Stimulated activated CD4-positive, alpha-beta T cell treated with anti-CD3 and anti-CD28 coated beads, Interleukin-12 subunit alpha, Interleukin-12 subunit beta, amount 100 ng/mL, for 4 hours (primary cell): ENCODE results near the gene SYCN.
"Not testable (repeated sequence)": the region's sequence is repeated elsewhere in the genome, so short reads cannot be mapped to it uniquely, and the experiment has no call there.

Experiments used
- DNase-seq: peaks from one replicate; pipeline ENCODE4 v3.0.0-alpha.2; 2020

SYCN gene, protein sequence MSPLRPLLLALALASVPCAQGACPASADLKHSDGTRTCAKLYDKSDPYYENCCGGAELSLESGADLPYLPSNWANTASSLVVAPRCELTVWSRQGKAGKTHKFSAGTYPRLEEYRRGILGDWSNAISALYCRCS

DNA sequence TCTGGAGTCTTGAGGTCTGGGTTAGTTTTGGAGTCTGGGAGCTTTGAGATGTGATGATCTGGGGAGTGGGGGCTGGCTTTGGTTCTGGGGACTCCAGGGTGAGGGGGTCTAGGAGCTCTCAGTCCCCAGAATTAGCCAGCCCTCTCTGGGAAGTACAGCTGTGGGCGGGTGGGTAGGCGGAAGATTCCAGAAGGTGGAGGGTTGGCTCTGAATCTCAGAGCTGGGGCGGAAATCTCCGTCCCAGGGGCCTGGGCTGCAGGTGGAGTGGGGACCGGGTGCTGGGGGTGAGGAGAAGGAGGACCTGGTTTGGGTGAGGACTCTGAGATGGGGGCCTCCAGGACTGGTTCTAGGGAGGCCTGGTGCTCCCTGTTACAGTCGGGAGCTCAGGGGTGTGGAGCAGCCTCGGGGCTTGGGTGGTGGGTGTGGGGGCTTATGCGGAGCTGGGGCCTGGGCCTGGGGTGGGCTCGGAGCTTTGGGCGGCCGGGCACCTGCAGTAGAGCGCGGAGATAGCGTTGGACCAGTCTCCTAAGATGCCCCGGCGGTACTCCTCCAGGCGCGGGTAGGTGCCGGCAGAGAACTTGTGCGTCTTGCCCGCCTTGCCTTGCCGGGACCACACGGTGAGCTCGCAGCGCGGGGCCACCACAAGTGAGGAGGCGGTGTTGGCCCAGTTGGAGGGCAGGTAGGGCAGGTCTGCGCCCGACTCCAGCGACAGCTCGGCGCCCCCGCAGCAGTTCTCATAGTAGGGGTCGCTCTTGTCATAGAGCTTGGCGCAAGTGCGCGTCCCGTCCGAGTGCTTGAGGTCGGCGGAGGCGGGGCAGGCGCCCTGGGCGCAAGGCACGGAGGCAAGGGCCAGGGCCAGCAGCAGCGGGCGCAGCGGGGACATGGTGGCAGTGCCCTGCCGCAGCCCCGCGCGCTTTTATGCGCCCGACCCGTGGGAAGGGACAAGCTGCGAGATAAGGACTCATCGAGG lies at the start of gene SYCN:
Gene SYCN (minus strand): TSS at position 892 of the 970 bp plus-strand sequence. CDS start 9 bp downstream, at position 883.
- DNase-seq = no peak

- DNase-seq = no peak
These were observed 49.5 kb upstream of the SYCN start for GRCh38 chr19:39253374-39254149.

DNA sequence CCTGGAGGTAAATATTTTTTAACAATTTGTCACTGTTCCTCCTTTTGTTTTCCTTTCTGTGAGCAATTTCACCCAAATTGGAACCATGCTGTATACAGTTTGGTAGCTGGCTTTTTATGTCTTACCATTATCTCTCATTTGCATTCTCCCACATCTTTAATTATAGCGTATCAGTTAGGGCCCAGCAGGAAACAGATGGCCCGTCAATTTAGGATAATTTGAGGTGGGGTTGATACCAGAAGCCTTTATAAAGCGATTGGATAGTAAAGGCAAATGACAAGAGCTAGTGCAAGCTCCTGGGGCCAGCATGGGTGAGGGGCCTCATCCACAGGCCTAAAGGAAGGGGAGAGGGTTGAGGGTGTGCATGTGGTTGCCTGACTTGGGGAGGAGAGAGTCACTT lies 48.4 kb upstream of the SYCN start:
- no peak for DNase-seq

DNA sequence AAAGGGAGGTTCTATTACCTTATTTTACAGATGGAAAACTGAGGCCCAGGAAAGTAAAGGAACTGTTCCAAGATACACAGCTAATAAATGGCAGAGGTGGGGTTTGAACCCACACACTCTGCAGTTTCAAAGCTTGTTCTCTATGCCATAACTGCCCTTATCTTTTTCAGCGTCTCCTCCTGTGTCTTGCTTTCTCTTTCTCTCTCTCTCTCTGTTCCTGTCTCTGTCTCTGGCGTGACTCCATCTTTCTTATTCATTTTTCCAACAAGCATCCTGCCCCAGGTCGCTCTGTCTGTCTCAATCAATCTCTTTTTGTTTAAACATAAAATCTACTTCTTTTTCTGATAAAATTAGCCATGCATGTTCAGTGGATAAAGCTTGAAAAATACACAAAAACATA lies 47.8 kb upstream of the SYCN start:
- no peak for DNase-seq

- no peak for DNase-seq
These were observed 47.0 kb upstream of the SYCN start for GRCh38 chr19:39251081-39251480.

- no peak for DNase-seq
These were observed 44.7 kb upstream of the SYCN start, which contains the start of gene IFNL4 for GRCh38 chr19:39248806-39249205. IFNL4 (minus strand) TSS chr19:39248856.

GRCh38 chr19:39247701-39248664 lies 43.9 kb upstream of the SYCN start:
- DNase-seq = no peak

GRCh38 chr19:39246951-39247669 lies 43.0 kb upstream of the SYCN start:
- DNase-seq = no peak

DNA sequence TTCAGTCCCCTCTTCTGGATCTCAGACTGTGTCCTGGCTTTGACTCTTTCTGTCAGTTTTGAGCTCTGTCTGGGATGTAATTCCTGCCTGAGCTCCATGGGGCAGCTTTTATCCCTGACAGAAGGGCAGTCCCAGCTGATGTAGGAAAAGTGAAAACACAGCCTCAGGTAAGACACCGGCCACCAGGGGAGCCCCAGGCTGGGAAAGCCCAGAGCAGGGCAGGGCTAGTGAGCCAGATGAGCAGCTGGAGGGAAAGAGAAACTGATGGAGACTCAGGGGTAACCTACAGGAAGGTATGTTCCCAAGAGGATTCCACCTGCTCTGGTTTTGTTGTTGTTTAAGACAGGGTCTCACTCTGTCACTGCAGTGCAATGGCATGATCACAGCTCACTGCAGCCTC lies 41.1 kb upstream of the SYCN start:
- not testable (repeated sequence) for DNase-seq

DNA sequence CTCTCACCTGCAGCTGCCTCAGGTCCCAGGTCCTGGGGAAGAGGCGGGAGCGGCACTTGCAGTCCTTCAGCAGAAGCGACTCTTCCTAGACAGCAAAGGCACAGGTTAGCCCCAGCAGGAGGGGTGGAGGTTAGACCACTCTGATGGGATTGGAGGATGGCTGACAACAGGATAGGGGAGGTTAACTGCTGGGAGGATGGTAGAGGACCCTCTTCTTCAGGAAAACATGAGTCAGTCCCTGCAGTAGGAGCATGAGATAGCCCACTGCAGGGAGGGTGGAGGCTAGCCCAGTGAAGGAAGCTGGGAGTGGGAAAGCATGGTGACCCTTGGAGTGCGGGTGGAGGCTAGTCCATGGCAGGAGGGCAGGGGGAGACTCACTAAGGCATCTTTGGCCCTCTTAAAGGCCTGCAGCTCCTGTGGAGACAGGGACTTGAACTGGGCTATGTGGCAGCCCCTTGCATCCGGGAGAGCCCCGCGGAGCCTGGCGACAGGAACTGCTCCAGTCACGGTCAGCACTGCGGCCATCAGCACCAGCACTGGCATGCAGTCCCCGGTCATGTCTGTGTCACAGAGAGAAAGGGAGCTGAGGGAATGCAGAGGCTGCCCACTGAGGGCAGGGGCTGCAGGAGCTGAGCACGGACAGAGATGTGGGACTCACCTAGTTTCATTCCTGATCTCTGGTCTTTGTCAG lies 40.5 kb upstream of the SYCN start, which contains the start of gene IFNL3:
Gene IFNL3 (minus strand): TSS at position 597 of the 691 bp plus-strand sequence. CDS start 39 bp downstream, at position 558.
- DNase-seq = not testable (repeated sequence)

DNA sequence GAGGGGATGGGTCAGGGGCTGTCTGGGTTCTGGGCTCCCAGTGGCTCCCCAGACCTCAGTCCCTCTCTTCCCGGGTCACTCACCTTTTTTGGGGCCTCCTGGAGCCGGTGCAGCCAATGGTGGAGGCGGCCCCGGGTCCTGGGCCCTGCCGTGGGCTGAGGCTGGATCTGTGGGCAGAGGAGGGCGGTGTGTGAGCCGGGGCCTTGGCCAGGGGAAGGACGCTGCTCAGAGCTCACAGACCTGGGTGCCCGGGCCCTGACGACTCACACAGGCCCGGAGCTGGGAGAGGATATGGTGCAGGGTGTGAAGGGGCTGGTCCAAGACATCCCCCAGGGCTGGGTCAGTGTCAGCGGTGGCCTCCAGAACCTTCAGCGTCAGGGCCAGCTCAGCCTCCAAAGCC lies 39.7 kb upstream of the SYCN start:
- DNase-seq = not testable (repeated sequence)

DNA sequence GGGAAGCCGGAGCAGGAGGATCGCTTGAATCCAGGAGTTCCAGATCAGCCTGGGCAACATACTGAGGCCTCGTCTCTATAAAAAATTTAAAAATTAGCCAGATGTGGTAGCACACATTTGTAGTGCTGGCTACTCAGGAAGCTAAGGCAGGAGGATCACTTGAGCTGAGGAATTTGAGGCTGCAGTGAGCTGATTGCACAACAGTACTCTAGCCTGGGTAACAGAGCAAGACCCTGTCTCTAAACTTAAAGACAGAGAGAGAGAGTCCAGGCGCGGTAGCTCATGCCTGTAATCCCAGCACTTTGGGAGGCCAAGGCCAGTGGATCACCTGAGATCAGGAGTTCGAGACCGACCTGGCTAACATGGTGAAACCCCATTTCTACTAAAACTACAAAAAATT lies 36.4 kb upstream of the SYCN start:
- no peak for DNase-seq

DNA sequence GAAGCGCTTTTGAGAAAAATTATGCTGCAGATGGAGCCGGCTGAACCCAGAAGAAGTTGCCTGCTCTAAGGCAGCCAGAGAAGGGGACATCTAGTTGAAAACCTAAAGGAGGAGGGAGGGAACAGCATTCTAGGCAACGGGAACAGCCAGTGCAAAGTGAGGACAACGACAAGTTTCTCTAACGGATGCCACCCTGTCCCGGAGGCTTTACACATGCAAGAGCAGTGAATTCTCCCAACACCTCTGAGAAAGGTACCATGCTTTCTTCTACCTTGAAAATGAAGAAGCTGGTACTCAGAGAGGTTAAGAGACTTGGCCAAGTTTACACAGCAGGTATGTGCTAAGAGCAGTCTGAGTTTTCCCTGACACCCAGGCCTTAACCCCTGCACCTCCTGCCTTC lies 34.9 kb upstream of the SYCN start:
- DNase-seq = no peak

DNA sequence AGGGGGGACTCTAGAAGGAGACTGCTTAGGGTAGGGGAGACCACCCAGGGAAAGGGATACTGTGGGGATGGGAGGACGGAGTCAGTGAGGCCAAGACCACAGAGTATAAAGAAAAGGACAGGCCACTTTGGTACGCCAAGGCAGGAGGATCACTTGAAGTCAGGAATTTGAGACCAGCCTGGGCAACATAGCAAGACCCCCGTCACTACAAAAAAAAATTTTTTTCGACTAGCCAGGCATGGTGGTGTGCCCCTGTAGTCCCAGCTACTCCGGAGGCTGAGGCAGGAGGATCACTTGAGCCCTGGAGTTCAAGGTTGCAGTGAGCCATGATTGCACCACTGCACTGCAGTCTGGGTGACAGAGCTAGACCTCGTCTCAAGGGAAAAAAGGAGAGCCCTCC lies 34.1 kb upstream of the SYCN start:
- no peak for DNase-seq

DNA sequence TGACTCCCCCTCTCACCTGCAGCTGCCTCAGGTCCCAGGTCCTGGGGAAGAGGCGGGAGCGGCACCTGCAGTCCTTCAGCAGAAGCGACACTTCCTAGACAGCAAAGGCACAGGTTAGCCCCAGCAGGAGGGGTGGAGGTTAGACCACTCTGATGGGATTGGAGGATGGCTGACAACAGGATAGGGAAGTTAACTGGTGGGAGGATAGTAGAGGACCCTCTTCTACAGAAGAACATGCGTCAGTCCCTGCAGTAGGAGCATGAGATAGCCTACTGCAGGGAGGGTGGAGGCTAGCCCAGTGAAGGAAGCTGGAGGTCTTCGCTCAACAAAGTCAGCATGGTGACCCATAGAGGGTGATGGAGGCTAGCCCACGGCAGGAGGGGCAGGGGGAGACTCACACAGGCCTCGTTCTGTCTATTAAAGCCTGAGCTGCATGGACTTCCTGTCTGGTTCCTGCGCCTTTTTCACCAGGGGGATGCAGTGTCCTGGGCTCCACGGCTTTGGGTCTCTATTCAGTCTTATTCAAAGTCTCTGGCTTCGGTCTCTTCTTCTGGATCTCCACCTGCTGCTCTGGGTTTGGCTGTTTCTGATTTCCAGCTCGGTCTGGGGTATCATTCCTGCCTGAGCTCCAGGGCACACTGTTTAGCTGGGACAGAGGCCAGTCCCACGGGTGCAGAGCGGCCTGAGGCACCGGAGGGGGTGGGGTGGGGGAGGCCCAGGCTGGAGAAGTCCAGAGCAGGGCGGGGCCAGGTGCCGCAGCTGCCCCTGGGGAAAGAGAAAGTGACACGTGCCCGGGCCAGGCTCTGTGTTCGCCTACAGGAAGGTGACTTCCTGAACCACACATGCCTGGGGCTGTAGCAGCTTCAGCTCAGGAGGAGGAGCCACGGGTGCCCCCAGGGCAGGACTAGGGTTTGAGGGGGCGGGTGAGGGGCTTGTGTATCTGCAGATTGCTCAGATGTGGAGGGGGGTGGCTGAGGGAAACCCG lies 33.4 kb upstream of the SYCN start:
- DNase-seq = peak; percentile 48

DNA sequence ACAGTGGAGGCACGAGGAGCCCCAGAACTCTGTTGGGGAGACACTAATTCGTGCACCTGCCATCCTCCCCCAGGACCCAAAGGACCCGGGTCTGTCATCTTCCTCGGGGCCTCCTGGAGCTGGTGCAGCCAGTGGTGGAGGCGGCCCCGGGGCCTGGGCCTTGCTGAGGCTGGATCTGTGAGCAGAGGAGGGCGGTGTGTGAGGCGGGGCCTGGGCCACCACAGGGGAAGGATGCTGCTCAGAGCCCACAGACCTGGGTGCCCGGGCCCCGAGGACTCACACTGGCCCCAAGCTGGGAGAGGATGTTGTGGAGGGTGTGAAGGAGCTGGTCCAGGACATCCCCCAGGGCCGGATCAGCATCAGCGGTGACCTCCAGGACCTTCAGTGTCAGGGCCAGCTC lies 32.5 kb upstream of the SYCN start:
- no peak for DNase-seq

GRCh38 chr19:39232708-39233107 lies 28.6 kb upstream of the SYCN start:
- no peak for DNase-seq

- DNase-seq = no peak
These were observed 26.2 kb upstream of the SYCN start for GRCh38 chr19:39230096-39230764.

GRCh38 chr19:39224910-39225309 lies 20.8 kb upstream of the SYCN start:
- DNase-seq = no peak
